HCT116 (cell line): ENCODE measurements around the gene KISS1R. TPM values are rescaled to one million over a fixed set of nuclear protein-coding genes. Genes with fewer than 3 reads are reported as not detected.

Experiments
- ATAC-seq: fragments of 200-7000 bp; cut with Tn5 transposase; 2 replicates; pipeline ENCODE4 v1.9.1; 2020; ENCODE audit warnings: mild to moderate bottlenecking, moderate library complexity
- BruUV-seq: library from RNA; stranded (reverse); fragments of 400-500 nt; replicated peaks from 2 replicates; lab custom pipeline; 2021; lab: Mats Ljungman, UMichigan
- CTCF ChIA-PET: fragments of 300-600 bp; sonication (Branson Sonifier 250); formaldehyde crosslinking; loops from one replicate; lab custom pipeline; 2021; ENCODE audit warnings: antibody characterized with exemption; lab: Charles Lee
- POLR2A ChIA-PET: fragments of 300-600, 350-600 bp; sonication (Branson Sonifier 250); formaldehyde crosslinking; loops from one replicate; lab custom pipeline; 2021; ENCODE audit warnings: antibody characterized with exemption; lab: Charles Lee
- RAD21 ChIA-PET, 2 experiments: fragments of 300-600 bp; sonication (Branson Sonifier 250); formaldehyde crosslinking; loops; one replicate each; lab custom pipeline; 2023; ENCODE audit warnings: low total read pairs in 2 of 2; ENCODE audit not compliant: uncharacterized antibody in 2 of 2, unreplicated experiment in 2 of 2, low non-redundant PET in 1 of 2; lab: Charles Lee
- DNase-seq: peaks from one replicate; pipeline ENCODE4 v3.0.0-alpha.2; 2010; ENCODE audit warnings: low read depth, low spot score
- H2AFZ ChIP-seq: fragments of 200-600 bp; shearing (Covaris generic), sonication (generic); 2 replicates; pipeline ENCODE4 v1.6.1; 2017; ENCODE audit warnings: low read depth, mixed run types, mixed read lengths, antibody characterized with exemption, low read length; ENCODE audit not compliant: poor library complexity, severe bottlenecking
- H3K27ac ChIP-seq: 2 replicates; pipeline ENCODE4 v1.5.1; 2012; ENCODE audit warnings: low read depth, low read length
- H3K27me3 ChIP-seq: fragments of 200-600 bp; sonication (generic); 2 replicates; pipeline ENCODE4 v1.6.1; 2016; ENCODE audit warnings: mixed run types, low read length, mixed read lengths; ENCODE audit not compliant: insufficient read depth
- H3K36me3 ChIP-seq, 2 experiments: fragments of 200-500 bp in 1 of 2; fragments of 200-600 bp in 1 of 2; sonication (Bioruptor generic) in 1 of 2; sonication (generic) in 1 of 2; 2 replicates each; pipeline versions ENCODE4 v1.5.1 to v1.6.1; 2014 to 2016; ENCODE audit warnings: low read length in 2 of 2, inconsistent platforms in 1 of 2, mixed read lengths in 1 of 2, mixed run types in 1 of 2; ENCODE audit not compliant: insufficient read depth in 2 of 2, control insufficient read depth in 1 of 2
- H3K4me1 ChIP-seq, 2 experiments: fragments of 200-600 bp in 1 of 2; sonication (generic) in 1 of 2; 2 replicates each; pipeline versions ENCODE4 v1.5.1 to v1.6.1; 2012 to 2017; ENCODE audit warnings: low read length in 2 of 2, inconsistent platforms in 1 of 2, mild to moderate bottlenecking in 1 of 2, mixed read lengths in 1 of 2, mixed run types in 1 of 2, moderate library complexity in 1 of 2; ENCODE audit not compliant: insufficient read depth in 2 of 2, control insufficient read depth in 1 of 2
- H3K4me2 ChIP-seq: fragments of 200-600 bp; sonication (generic); 2 replicates; pipeline ENCODE4 v1.6.1; 2017; ENCODE audit warnings: mixed run types, low read length, mixed read lengths
- H3K4me3 ChIP-seq, 2 experiments: fragments of 200-600 bp in 1 of 2; sonication (generic) in 1 of 2; replicated peaks in 1 of 2; 2 replicates each; pipeline ENCODE4 v1.5.1; 2011 to 2016; ENCODE audit warnings: low read length in 2 of 2, control low read depth in 1 of 2, low read depth in 1 of 2, mild to moderate bottlenecking in 1 of 2, mixed read lengths in 1 of 2, mixed run types in 1 of 2
- H3K79me2 ChIP-seq: fragments of 200-600 bp; sonication (generic); 2 replicates; pipeline ENCODE4 v1.6.1; 2017; ENCODE audit warnings: mild to moderate bottlenecking, mixed run types, low read length, moderate library complexity, mixed read lengths; ENCODE audit not compliant: insufficient read depth
- H3K9ac ChIP-seq: fragments of 200-600 bp; sonication (generic); 2 replicates; pipeline ENCODE4 v1.6.1; 2016; ENCODE audit warnings: low read length, mixed read lengths
- H3K9me2 ChIP-seq: fragments of 200-600 bp; sonication (generic), shearing (Covaris generic); 2 replicates; pipeline ENCODE4 v1.6.1; 2017; ENCODE audit warnings: mixed run types, mild to moderate bottlenecking, moderate library complexity; ENCODE audit not compliant: insufficient read depth
- H3K9me3 ChIP-seq, 2 experiments: fragments of 200-500 bp in 1 of 2; fragments of 200-600 bp in 1 of 2; sonication (Bioruptor generic) in 1 of 2; sonication (generic) in 1 of 2; 2 replicates each; pipeline ENCODE4 v1.6.1; 2014 to 2017; ENCODE audit warnings: low read length in 2 of 2, mixed read lengths in 2 of 2, inconsistent platforms in 1 of 2, low read depth in 1 of 2, mild to moderate bottlenecking in 1 of 2, mixed run types in 1 of 2, moderate library complexity in 1 of 2; ENCODE audit not compliant: control insufficient read depth in 1 of 2, insufficient read depth in 1 of 2
- H4K20me1 ChIP-seq: fragments of 200-600 bp; sonication (generic), shearing (Covaris generic); 2 replicates; pipeline ENCODE4 v1.6.1; 2017; ENCODE audit warnings: mixed run types, mild to moderate bottlenecking, moderate library complexity; ENCODE audit not compliant: insufficient read depth
- ATF3 ChIP-seq: IDR thresholded peaks from 2 replicates; pipeline ENCODE4 v1.6.1; 2012
- CBX3 ChIP-seq: IDR thresholded peaks from 2 replicates; pipeline ENCODE4 v1.6.1; 2012; ENCODE audit warnings: low read depth
- CEBPB ChIP-seq: IDR thresholded peaks from 2 replicates; pipeline ENCODE4 v1.6.1; 2012; ENCODE audit warnings: low read depth
- EGR1 ChIP-seq: IDR thresholded peaks from 2 replicates; pipeline ENCODE4 v1.6.1; 2012; ENCODE audit warnings: low read depth
- EZH2 ChIP-seq: fragments of 200-600 bp; sonication (generic); IDR thresholded peaks from 2 replicates; pipeline ENCODE4 v1.6.1; 2017; ENCODE audit warnings: antibody characterized with exemption, mixed run types
- EZH2phosphoT487 ChIP-seq: fragments of 200-600 bp; IDR thresholded peaks from 2 replicates; pipeline ENCODE4 v1.6.1; 2018; ENCODE audit warnings: antibody characterized with exemption, borderline replicate concordance
- POLR2A ChIP-seq: IDR thresholded peaks from 2 replicates; pipeline ENCODE4 v1.7.0; 2011; ENCODE audit warnings: borderline replicate concordance; ENCODE audit not compliant: insufficient read depth, insufficient read length; ENCODE audit errors: extremely low read depth
- REST ChIP-seq: IDR thresholded peaks from 2 replicates; pipeline ENCODE4 v1.6.1; 2012; ENCODE audit warnings: low read depth
- SRF ChIP-seq: IDR thresholded peaks from 2 replicates; pipeline ENCODE4 v1.6.1; 2012; ENCODE audit warnings: low read depth
- YY1 ChIP-seq: IDR thresholded peaks from 2 replicates; pipeline ENCODE4 v1.6.1; 2011; ENCODE audit warnings: low read length, low read depth, moderate library complexity, mild to moderate bottlenecking; ENCODE audit not compliant: insufficient replicate concordance; ENCODE audit errors: extremely low read depth
- ZFX ChIP-seq: fragments of 450-650 bp; IDR thresholded peaks from 2 replicates; pipeline ENCODE4 v1.6.1; 2017
- ZNF274 ChIP-seq: fragments of 200-500 bp; sonication (Bioruptor generic); IDR thresholded peaks from 2 replicates; pipeline ENCODE4 v1.6.1; 2014; ENCODE audit warnings: mild to moderate bottlenecking, low read depth, low read length, inconsistent platforms
- intact Hi-C: fragments of 100-400 bp; cut with micrococcal nuclease; formaldehyde crosslinking; loops from 2 replicates; pipeline ENCODE4 v1.10.0; 2022
- total RNA-seq: library from RNA; stranded (reverse); gene quantifications from one replicate; pipeline ENCODE4 v1.2.1, GENCODE V29; 2021; ENCODE audit not compliant: unreplicated experiment

Gene KISS1R
- total RNA-seq, 1 experiment from 2014 or later, result 5.9 TPM

GRCh38 chr19:941292-942132 is 24.4 kb downstream of the KISS1R start (continued):
- TF ChIP-seq REST (no peak), ZFX (no peak), YY1 (no peak)
- TF ChIP-seq, all 23 proteins: peak for 0

GRCh38 chr19:942133-942645 is 25.1 kb downstream of the KISS1R start:
- Histone ChIP-seq H2AFZ (no peak overlapping the region), H4K20me1 (no peaks in the 10 kb centered on the region), H3K4me2 (peak overlapping the region; percentile 92; the same call in 1 of the 2 replicates), H3K79me2 (peaks cover 11% of the 10 kb centered on the region; the same call in 1 of the 2 replicates), H3K4me3 (no peak overlapping the region), H3K4me1 (peaks cover 25 to 32% of the 10 kb centered on the region in 2 experiments), H3K27me3 (no peaks in the 10 kb centered on the region), H3K36me3 (no peaks in the 10 kb centered on the region; a peak in 1 of 4 replicates), H3K9ac (no peak overlapping the region), H3K9me3 (no peaks in the 10 kb centered on the region), H3K9me2 (no peaks in the 10 kb centered on the region), H3K27ac (no peak overlapping the region)
- BruUV-seq, result no TSS peak
- RAD21 ChIA-PET, result no interaction called here
- DNase-seq (no peak), ATAC-seq (no peak)
- intact Hi-C loops, result no loop called here
- CTCF ChIA-PET, result no interaction called here
- POLR2A ChIA-PET, result no interaction called here
- TF ChIP-seq EGR1 (no peak), EZH2 (no peak), YY1 (no peak), POLR2A (no peak), REST (no peak), EZH2phosphoT487 (no peak), ATF3 (no peak), CEBPB (no peak), ZNF274 (no peak), SRF (no peak), CBX3 (no peak)
